Hepatocyte (in vitro differentiated cells): ENCODE measurements around the gene TMEM59.

Experiments
- EZH2 ChIP-seq: fragments of 200-600 bp; sonication (generic); IDR thresholded peaks from 2 replicates; pipeline ENCODE4 v1.6.1; 2016; ENCODE audit warnings: antibody characterized with exemption, mild to moderate bottlenecking, borderline replicate concordance
- EZH2phosphoT487 ChIP-seq: fragments of 200-600 bp; sonication (generic); IDR thresholded peaks from one replicate; pipeline ENCODE4 v1.6.1; 2018; ENCODE audit warnings: antibody characterized with exemption, mild to moderate bottlenecking, low read depth, moderate library complexity; ENCODE audit not compliant: unreplicated experiment, severe bottlenecking
- TF ChIP-seq, protein P1 (sequence below): fragments of 200-600 bp; sonication (generic); IDR thresholded peaks from 2 replicates; pipeline ENCODE4 v1.5.1; 2016; ENCODE audit warnings: antibody characterized with exemption, mild to moderate bottlenecking; ENCODE audit not compliant: poor library complexity

DNA sequence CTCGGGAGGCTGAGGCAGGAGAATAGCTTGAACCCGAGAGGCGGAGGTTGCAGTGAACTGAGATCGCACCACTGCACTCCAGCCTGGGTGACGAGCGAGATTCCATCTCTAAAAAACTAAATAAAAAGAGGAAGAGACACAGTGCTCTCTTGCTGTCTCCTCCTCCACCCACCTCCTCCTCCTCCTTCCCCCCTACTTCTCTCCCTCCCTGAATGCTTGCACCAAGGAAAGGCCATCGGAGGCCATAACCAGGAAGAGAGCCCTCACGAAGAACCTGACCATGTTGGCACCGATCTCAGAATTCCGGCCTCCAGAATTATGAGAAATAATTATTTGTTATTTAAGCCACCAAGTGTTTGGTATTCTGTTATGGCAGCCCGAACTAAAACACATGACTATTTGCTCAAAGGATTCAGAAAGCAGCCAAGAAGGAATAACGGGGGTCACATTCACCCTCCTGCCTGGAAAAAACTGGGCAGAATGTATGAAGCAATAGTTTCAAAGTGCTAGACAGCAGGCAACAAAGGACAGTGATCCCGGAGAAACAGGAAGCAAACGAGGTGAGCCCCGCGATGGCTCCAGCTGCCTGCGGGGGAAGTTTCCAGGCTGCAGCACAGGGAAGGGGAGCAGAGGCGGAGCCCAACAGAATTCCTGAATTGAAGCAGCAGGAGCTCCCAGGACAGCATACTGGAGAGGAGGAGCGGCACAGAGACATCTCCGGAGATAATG is 70.8 kb downstream of the TMEM59 start:
- TF ChIP-seq, protein P1, sequence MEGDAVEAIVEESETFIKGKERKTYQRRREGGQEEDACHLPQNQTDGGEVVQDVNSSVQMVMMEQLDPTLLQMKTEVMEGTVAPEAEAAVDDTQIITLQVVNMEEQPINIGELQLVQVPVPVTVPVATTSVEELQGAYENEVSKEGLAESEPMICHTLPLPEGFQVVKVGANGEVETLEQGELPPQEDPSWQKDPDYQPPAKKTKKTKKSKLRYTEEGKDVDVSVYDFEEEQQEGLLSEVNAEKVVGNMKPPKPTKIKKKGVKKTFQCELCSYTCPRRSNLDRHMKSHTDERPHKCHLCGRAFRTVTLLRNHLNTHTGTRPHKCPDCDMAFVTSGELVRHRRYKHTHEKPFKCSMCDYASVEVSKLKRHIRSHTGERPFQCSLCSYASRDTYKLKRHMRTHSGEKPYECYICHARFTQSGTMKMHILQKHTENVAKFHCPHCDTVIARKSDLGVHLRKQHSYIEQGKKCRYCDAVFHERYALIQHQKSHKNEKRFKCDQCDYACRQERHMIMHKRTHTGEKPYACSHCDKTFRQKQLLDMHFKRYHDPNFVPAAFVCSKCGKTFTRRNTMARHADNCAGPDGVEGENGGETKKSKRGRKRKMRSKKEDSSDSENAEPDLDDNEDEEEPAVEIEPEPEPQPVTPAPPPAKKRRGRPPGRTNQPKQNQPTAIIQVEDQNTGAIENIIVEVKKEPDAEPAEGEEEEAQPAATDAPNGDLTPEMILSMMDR: no peak
- TF ChIP-seq EZH2 (no peak), EZH2phosphoT487 (no peak)
